ENCODE measurements around the gene ADAD2.

- TF ChIP-seq CEBPB (IDR thresholded peaks at IDR 0.05; ENCODE audit: low read depth, low read length) (no peak), CTCF (conservative IDR thresholded peaks at IDR 0.05; ENCODE audit: low read depth, low read length) (no peak), RAD21 (IDR thresholded peaks at IDR 0.05; ENCODE audit: low read length) (no peak), POLR2A (IDR thresholded peaks at IDR 0.05; ENCODE audit: low read depth, low read length) (no peak)
Measured at GRCh38 chr16:84207879-84208278, 16.9 kb downstream of the ADAD2 start.

All from IMR-90 (cell line).